Measurements from ENCODE around the gene MAD1L1. TPM values are rescaled to one million over a fixed set of nuclear protein-coding genes. Genes with fewer than 3 reads are reported as not detected.

The MAD1L1 gene
- total RNA-seq, 1 experiment from 2014 or later, result 184 TPM

DNA sequence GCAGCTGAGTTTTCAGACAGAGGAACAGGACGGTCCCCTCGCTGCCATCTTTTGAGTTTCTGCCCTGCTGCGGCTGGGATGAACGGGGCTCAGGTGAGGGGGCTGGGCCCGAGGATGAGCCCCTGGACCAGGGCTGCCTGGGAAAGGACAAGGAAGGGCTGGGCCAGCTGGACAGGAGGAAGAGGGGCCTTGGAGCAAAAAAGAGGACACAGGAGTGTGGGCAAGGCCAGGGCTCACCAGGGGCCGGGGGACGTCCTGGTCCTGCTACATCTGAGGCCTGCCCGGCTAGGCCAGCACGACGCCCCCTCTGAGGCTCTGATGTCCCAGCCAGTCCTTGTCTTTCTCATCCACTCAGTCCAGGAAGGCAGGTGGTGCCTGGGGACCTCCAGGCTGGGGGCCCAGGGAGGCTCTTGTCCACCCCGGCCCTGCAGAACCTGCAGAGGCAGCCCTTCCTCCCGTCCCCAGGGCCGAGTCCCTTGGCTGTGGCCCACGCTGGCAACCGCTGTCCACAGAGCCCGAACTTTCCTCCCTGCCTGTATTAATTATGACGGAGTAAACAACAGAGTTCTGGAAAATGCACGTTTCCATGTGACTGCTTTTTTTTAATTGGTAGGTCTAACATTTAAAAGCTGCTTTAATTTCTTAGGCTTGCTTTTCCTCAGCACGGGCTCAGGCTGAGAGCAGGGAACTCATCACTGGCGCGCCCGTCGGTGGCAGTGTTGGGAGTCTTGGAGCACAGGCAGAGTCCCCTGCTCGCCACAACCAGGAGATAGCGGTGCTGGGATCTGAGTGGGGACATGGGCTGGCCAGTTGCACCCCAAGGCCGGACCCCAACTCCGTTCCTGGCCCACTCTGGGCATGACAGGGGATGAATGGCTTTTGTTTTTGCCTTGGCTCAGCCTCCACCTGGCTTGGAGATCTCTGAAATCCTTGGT is 375.0 kb downstream of the MAD1L1 start:
- no peak for DNase-seq (ENCODE audit: low read depth)

- DNase-seq (ENCODE audit: low read depth), result no peak
Measured at GRCh38 chr7:1856888-1857441, 375.8 kb downstream of the MAD1L1 start.

GRCh38 chr7:1856161-1856887 is 376.4 kb downstream of the MAD1L1 start:
- DNase-seq (ENCODE audit: low read depth), result no peak

DNA sequence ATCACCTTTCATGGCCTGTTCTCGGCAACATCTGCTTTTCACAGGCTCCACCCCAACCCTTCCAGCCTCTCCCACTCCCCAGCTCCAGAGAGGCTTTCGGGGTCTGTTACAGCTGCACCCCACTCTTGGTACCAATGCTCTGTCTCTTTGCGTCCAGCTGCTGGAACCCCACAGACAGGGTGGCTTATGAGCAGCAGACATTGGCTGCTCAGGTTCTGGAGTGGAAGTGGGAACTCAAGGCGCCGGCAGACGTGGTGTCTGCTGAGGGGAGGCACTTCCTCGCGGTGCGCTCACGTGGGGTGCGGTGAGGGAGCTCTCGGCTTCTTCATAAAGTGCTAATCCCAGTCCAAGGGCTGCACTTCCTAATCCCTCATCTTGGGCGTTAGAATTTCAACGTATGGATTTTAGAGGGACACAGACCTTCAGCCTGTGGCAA is 377.0 kb downstream of the MAD1L1 start:
- DNase-seq (ENCODE audit: low read depth), result no peak

DNA sequence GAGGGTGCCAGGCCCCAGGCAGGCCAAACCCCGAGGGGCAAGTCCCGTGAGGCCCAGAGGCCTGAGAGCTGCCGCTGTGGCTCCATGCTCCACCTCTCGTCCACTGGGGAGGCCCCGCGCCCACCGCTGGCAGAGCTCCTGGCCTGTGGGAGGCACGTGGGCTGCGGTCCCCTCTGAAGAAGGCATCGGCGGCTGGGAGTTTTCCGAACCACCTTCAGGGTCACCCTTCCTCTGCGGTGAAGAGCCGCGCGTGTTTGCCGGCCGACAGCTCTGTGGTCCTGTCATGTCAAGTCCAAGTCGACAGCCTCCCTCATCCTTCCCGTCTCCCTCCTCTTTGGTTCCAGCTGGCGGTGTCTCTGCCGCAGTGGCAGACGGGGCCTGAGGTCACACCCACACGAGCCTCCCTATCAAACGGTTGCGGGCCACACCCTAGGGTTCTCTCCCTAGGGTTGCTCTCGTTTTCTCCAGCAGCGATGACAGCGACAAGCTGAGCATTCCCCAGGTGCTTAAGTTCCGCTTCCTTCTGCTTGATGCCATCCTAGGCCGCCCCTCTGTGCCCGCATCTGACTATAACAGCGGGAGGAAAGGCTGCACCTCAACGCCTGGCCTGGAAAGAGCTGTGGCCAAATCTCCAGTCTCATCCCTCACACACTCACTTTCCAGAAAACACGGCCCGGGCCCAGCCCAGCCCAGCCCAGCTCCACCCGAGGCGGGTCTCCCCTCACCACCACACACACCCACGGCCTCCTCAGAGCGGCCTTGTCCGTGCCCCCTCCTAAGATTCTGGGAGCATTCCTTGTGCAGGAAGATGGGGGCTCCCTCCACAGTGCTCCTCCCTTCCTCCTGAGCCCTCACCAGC is 377.6 kb downstream of the MAD1L1 start:
- no peak for DNase-seq (ENCODE audit: low read depth)

DNA sequence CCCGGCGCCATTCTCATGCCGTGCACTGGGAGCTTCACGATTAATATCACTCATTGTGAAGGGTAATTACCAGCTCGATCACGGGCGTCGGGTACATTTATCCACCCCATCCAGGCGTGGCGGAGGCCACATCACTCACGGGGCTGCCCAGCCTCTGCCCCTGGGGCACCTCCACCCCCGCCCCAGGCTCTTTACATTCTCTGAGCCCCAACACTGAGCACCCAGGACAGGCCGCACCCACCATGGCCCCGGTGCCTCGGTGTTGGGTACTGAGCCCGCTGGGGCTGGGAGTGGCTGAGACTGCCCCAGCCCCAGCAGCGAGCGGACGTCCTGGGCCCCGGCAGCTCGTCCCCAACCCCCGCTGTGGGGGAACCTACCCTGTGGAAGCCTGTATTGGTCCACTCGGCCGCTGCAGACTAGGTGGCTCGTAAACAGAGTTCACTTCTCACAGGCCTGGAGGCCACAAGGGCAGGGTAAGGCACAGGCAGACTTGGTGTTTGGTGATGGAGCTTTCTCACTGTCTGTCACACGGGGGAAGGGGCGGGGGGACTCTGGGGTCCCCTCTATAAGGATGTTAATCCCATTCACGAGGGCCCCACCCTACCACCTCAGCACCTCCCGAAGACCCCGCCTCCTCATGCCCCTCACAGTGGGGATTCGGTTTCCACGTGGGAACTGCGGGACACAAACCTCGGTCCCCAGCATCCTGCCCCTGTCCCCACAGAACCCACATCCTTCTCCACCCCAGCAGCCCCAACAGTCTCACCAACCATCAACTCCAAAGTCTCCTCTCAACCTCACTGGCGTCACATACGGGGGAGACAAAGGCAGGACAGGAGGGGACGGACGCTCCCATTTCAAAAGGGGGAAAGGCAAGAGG is 378.5 kb downstream of the MAD1L1 start:
- DNase-seq (ENCODE audit: low read depth), result no peak

- DNase-seq (ENCODE audit: low read depth), result no peak
Measured at GRCh38 chr7:1853431-1853985, 379.2 kb downstream of the MAD1L1 start.

- DNase-seq (ENCODE audit: low read depth), result no peak
Measured at GRCh38 chr7:1852517-1853430, 380.0 kb downstream of the MAD1L1 start.

- DNase-seq (ENCODE audit: low read depth), result no peak
Measured at GRCh38 chr7:1851721-1852516, 380.8 kb downstream of the MAD1L1 start.

- DNase-seq (ENCODE audit: low read depth), result no peak
Measured at GRCh38 chr7:1850976-1851571, 381.7 kb downstream of the MAD1L1 start.

DNA sequence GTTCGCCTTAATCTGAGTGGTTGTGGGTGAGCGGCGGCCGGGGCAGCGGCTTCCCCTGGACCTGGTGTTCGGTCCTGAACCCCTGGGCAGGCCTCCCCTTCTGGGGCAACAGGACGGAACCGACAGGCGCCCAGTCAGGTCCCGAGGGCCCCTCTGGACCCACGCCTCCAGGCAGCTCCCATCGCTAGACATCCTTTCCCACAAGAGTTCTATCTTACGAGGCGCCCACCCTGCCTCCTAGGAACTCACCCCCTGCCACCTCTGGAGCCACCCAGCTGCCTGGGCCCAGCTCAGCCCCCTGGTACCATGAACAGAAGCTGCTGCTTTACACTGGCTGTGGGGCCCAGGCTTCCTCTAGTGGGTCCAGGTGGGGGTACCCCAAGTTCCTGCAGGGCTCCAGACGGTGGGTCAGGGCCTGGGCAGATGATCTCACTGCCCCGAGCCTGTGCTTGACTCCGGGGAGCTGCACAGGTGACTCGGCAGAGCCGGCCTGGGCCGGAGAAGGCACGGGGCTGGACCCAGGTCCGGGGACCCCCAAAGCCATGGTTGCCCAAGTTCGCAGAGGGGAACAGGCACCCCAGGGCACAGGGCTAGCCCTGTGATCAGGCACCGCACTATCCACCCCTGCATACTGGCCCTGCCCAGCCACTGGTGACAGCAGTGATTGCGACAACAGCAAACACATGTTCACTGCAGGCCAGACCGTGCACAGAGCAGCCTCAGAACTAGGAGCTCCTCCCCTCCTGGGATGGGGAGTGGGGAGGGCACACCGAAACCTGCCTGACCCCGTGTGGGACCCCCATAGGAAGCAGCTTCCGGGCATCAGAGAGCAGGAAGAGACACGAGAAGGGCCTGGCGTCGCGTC is 382.4 kb downstream of the MAD1L1 start:
- no peak for DNase-seq (ENCODE audit: low read depth)

- no peak for DNase-seq (ENCODE audit: low read depth)
Measured at GRCh38 chr7:1849351-1850041, 383.2 kb downstream of the MAD1L1 start.

DNA sequence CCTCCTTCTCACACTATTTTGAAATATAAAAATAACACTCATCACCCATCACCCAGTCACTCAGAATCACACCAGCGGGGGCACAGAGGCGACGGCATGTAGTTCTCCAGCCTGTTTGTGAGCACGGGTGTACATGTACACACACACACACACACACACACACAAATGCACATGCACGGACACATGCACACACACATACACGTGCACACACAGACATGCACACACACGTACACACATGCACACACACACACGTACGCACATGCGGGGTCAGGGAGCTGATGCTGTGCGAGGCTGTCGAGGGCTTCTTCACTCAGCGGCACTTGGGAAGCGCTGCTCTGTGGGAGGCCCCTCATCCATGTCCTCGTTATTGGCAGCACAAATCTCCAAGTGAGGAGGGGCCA is 383.8 kb downstream of the MAD1L1 start:
- DNase-seq (ENCODE audit: low read depth), result no peak

- DNase-seq (ENCODE audit: low read depth), result no peak
Measured at GRCh38 chr7:1848013-1848640, 384.6 kb downstream of the MAD1L1 start.

DNA sequence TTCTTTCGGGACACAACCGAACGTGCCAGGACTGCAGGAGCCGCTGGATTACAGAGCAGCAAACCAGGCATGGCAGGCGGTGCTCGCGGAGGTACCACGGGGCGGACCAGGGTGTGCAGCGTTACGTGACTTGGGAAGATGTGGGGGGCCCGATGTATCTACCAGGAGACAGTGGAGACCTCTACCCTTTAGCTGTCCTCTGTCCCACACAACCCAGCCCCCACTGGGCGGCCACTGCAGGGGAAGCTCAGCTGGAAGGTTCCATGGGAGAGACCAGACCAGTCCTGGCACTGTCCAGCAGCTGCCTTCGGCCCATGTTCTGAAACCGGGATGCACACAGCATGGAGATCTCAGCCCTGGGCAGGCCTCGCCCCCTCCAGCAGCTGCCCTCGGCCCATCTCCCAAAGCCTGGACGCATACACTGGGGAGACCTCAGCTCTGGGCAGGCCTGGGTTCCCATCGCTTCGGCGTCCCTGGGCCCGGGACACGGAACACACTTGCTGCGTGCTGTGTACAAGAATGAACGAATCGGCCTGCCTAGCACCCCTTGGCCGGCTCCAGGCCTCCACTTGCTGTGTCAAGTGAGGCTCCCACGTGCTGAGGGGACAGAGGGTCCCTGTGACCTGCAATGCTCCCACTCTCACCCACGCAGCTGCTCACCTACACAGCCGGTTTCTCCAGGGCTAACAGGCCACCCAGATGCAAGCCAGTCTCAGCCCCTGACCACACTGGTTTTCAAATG is 385.3 kb downstream of the MAD1L1 start:
- no peak for DNase-seq (ENCODE audit: low read depth)

Measured in HT1080 (cell line).